Tibial nerve (tissue), 3 donors: ENCODE data around the gene TRIM59.

Source experiments
- POLR2A ChIP-seq, 2 donors: fragments of 450-650 bp; IDR thresholded peaks; one replicate each; pipeline ENCODE4 v1.6.1; 2017; ENCODE audit warnings: antibody characterized with exemption in 2 of 2, mild to moderate bottlenecking in 2 of 2, moderate library complexity in 2 of 2
- TF ChIP-seq, protein P1 (sequence below), 5 experiments: fragments of 200-600 bp in 3 of 5; fragments of 450-650 bp in 2 of 5; sonication (generic) in 3 of 5; IDR thresholded peaks; one replicate each; pipeline ENCODE4 v1.5.1; 2016 to 2019; ENCODE audit warnings: antibody characterized with exemption in 5 of 5, mild to moderate bottlenecking in 3 of 5, moderate library complexity in 2 of 5

- TF ChIP-seq, protein P1, sequence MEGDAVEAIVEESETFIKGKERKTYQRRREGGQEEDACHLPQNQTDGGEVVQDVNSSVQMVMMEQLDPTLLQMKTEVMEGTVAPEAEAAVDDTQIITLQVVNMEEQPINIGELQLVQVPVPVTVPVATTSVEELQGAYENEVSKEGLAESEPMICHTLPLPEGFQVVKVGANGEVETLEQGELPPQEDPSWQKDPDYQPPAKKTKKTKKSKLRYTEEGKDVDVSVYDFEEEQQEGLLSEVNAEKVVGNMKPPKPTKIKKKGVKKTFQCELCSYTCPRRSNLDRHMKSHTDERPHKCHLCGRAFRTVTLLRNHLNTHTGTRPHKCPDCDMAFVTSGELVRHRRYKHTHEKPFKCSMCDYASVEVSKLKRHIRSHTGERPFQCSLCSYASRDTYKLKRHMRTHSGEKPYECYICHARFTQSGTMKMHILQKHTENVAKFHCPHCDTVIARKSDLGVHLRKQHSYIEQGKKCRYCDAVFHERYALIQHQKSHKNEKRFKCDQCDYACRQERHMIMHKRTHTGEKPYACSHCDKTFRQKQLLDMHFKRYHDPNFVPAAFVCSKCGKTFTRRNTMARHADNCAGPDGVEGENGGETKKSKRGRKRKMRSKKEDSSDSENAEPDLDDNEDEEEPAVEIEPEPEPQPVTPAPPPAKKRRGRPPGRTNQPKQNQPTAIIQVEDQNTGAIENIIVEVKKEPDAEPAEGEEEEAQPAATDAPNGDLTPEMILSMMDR (IDR thresholded peaks at IDR 0.05): peak in 1 of 5 experiments; percentile 42
- peak in 1 of 2 donors; percentile 34 for TF ChIP-seq POLR2A (IDR thresholded peaks at IDR 0.05)
Observed at GRCh38 chr3:160399125-160400029, 50.2 kb downstream of the TRIM59 start, which contains the start of the genes IFT80 and SMC4.
